Activated CD8-positive, alpha-beta T cell treated with anti-CD3 and anti-CD28 coated beads for 36 hours (primary cell): ENCODE measurements around the gene SETX. TPM values are rescaled to one million over a fixed set of nuclear protein-coding genes. Genes with fewer than 3 reads are reported as not detected.
A peak's percentile ranks its signal among the peaks of the same experiment; 100 is the strongest.

ENCODE experiments used
- ATAC-seq: fragments of 200-7000 bp; cut with Tn5 transposase; one replicate; pipeline ENCODE4 v1.10.0; 2021; ENCODE audit warnings: mild to moderate bottlenecking, moderate library complexity
- CTCF ChIA-PET: fragments of 350-600 bp; sonication (Branson Sonifier 250); formaldehyde crosslinking; loops from one replicate; lab custom pipeline; 2021; ENCODE audit warnings: antibody characterized with exemption; lab: Charles Lee
- POLR2A ChIA-PET: fragments of 350-600 bp; sonication (Branson Sonifier 250); formaldehyde crosslinking; loops from one replicate; lab custom pipeline; 2021; ENCODE audit warnings: antibody characterized with exemption; lab: Charles Lee
- DNase-seq: peaks from one replicate; pipeline ENCODE4 v3.0.0-alpha.2; 2020
- H3K27ac Mint-ChIP-seq: one replicate; pipeline ENCODE4 v1.8.0; 2021; ENCODE audit warnings: mild to moderate bottlenecking, mixed read lengths
- H3K27me3 Mint-ChIP-seq: one replicate; pipeline ENCODE4 v1.8.0; 2021; ENCODE audit warnings: mixed read lengths
- H3K36me3 Mint-ChIP-seq: one replicate; pipeline ENCODE4 v1.8.0; 2021; ENCODE audit warnings: low read depth, mixed read lengths
- H3K4me1 Mint-ChIP-seq: one replicate; pipeline ENCODE4 v1.8.0; 2021; ENCODE audit warnings: low read depth, mixed read lengths
- H3K4me3 Mint-ChIP-seq: one replicate; pipeline ENCODE4 v1.8.0; 2021; ENCODE audit warnings: mild to moderate bottlenecking, moderate library complexity, mixed read lengths
- H3K9me3 Mint-ChIP-seq: one replicate; pipeline ENCODE4 v1.8.0; 2021; ENCODE audit warnings: mixed read lengths
- intact Hi-C: fragments of 100-400 bp; cut with micrococcal nuclease; formaldehyde crosslinking; loops from one replicate; pipeline ENCODE4 v1.10.0; 2022
- total RNA-seq, 2 experiments: library from RNA; stranded (reverse); gene quantifications; one replicate each; pipeline ENCODE4 v1.2.3, GENCODE V29; 2021
- TF ChIP-seq, protein P1 (sequence below): fragments of 200-600 bp; IDR thresholded peaks from one replicate; pipeline ENCODE4 v1.8.0; 2022; ENCODE audit warnings: antibody characterized with exemption, mild to moderate bottlenecking

Gene SETX
- total RNA-seq, 2 experiments from 2014 or later, result 32.6 to 33.8 TPM

GRCh38 chr9:132240841-132241482, 113.8 kb downstream of the SETX start:
- intact Hi-C loops, result loop anchor here (5.0 kb wide), 1 partner anchor 484 kb away; no protein-coding TSS in a partner anchor
- ATAC-seq, result peak; percentile 94
- DNase-seq, result peak; percentile 100
- POLR2A ChIA-PET, result interaction anchor here (0.7 to 1.2 kb wide), 4 partner anchors 10 to 429 kb away, joined by 3 to 5 read pairs (median 3); partner anchors contain the start of genes DDX31 and GTF3C4
- Mint-ChIP-seq H3K27ac (peak overlapping the region; percentile 78), H3K36me3 (no peaks in the 10 kb centered on the region), H3K4me1 (peaks cover 7% of the 10 kb centered on the region), H3K27me3 (peaks cover 3% of the 10 kb centered on the region), H3K4me3 (peak overlapping the region; percentile 81), H3K9me3 (no peaks in the 10 kb centered on the region)
- CTCF ChIA-PET, result interaction anchor here (0.7 to 9.9 kb wide), 11 partner anchors 11 to 484 kb away, joined by 3 to 193 read pairs (median 5); partner anchors contain the start of gene NTNG2
- TF ChIP-seq, protein P1, sequence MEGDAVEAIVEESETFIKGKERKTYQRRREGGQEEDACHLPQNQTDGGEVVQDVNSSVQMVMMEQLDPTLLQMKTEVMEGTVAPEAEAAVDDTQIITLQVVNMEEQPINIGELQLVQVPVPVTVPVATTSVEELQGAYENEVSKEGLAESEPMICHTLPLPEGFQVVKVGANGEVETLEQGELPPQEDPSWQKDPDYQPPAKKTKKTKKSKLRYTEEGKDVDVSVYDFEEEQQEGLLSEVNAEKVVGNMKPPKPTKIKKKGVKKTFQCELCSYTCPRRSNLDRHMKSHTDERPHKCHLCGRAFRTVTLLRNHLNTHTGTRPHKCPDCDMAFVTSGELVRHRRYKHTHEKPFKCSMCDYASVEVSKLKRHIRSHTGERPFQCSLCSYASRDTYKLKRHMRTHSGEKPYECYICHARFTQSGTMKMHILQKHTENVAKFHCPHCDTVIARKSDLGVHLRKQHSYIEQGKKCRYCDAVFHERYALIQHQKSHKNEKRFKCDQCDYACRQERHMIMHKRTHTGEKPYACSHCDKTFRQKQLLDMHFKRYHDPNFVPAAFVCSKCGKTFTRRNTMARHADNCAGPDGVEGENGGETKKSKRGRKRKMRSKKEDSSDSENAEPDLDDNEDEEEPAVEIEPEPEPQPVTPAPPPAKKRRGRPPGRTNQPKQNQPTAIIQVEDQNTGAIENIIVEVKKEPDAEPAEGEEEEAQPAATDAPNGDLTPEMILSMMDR, result no peak

DNA sequence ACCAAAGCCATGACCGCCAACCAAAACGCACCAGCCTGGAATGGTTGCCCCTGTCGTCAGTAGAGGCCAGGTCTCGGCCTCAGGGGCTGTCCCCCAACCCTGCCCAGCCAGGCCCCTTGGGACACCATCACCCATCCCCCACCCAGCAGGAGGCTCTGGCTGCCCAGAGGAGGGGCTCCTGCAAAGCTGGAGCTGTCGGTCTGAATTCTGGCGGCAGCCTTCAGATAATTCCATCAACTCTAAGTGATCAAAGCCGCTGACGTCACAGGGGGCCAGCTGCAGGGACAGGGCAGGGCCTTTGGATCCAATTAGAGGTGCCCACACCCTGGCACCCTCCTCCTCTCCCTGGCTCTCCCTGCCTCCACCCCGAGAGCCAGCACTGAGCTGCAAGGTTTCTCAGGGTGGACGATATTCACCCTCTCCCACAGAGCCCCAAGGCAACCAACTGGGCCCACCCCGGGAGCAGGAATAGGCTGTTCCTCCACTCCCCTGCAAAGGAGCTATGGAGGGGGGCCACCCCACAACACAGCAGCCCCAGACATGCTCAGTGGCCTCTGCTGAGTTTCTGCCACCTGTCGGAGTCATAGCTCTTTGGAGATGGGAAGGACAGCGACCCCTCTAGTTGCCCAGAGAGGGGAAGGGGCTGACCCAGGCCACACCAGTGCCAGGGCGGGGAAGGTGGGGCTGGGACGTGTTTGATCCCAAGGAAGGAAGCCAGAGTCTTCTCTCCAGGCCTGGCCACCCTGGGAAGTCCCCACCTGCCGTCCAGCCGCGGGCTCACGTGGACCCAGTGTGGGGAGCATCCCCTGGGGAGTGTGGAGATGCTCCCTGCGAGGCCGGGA, 114.6 kb downstream of the SETX start:
- Mint-ChIP-seq H3K4me1 (peaks cover 7% of the 10 kb centered on the region), H3K4me3 (no peak overlapping the region), H3K27me3 (peaks cover 1% of the 10 kb centered on the region), H3K27ac (no peak overlapping the region), H3K9me3 (no peaks in the 10 kb centered on the region), H3K36me3 (no peaks in the 10 kb centered on the region)
- ChIA-PET POLR2A (interaction anchor here (0.7 to 1.3 kb wide), 3 partner anchors 67 to 430 kb away, joined by 3 read pairs; partner anchors contain the start of genes DDX31 and GTF3C4), CTCF (interaction anchor here (0.9 to 9.9 kb wide), 8 partner anchors 12 to 482 kb away, joined by 3 to 193 read pairs (median 7); partner anchors contain the start of gene NTNG2)
- TF ChIP-seq, protein P1, result no peak
- intact Hi-C loops, result loop anchor here (5.0 kb wide), 2 partner anchors 68 to 483 kb away; no protein-coding TSS in a partner anchor
- DNase-seq (peak; percentile 30), ATAC-seq (no peak)

GRCh38 chr9:132239518-132239917, 115.3 kb downstream of the SETX start:
- H3K36me3 Mint-ChIP-seq, result no peaks in the 10 kb centered on the region
- DNase-seq (no peak), ATAC-seq (no peak)
- CTCF ChIA-PET, result interaction anchor here (0.9 to 9.9 kb wide), 7 partner anchors 12 to 481 kb away, joined by 3 to 193 read pairs (median 9); partner anchors contain the start of gene NTNG2
- H3K4me1 Mint-ChIP-seq, result peaks cover 7% of the 10 kb centered on the region
- no peak overlapping the region for H3K27ac Mint-ChIP-seq
- POLR2A ChIA-PET, result interaction anchor here (1.3 kb wide), 1 partner anchor 67 kb away, joined by 3 read pairs; no protein-coding TSS in a partner anchor
- TF ChIP-seq, protein P1, result no peak
- H3K4me3 Mint-ChIP-seq, result no peak overlapping the region
- H3K9me3 Mint-ChIP-seq, result no peaks in the 10 kb centered on the region
- intact Hi-C loops, result loop anchor here (5.0 kb wide), 1 partner anchor 67 kb away; no protein-coding TSS in a partner anchor
- H3K27me3 Mint-ChIP-seq, result no peaks in the 10 kb centered on the region

DNA sequence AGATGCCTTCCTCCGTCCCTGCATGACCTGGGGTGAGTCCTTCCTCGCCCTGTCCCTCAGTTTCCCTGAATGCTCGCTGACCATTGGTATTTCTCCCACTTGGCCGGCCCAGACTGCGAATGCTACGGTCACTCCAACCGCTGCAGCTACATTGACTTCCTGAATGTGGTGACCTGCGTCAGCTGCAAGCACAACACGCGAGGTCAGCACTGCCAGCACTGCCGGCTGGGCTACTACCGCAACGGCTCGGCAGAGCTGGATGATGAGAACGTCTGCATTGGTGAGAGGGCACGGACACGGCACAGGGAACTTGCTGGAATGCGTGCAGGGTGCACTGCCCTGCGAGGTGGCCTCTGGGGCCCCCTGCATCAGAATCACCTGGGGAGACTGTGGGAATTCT, 115.8 kb downstream of the SETX start:
- no peaks in the 10 kb centered on the region for H3K9me3 Mint-ChIP-seq
- no peak overlapping the region for H3K27ac Mint-ChIP-seq
- H3K4me1 Mint-ChIP-seq, result peaks cover 7% of the 10 kb centered on the region
- no peaks in the 10 kb centered on the region for H3K36me3 Mint-ChIP-seq
- CTCF ChIA-PET, result interaction anchor here (0.8 to 9.9 kb wide), 9 partner anchors 10 to 481 kb away, joined by 3 to 193 read pairs (median 4); partner anchors contain the start of gene NTNG2
- POLR2A ChIA-PET, result interaction anchor here (1.3 kb wide), 1 partner anchor 66 kb away, joined by 3 read pairs; no protein-coding TSS in a partner anchor
- DNase-seq (no peak), ATAC-seq (no peak)
- intact Hi-C loops, result loop anchor here (5.0 kb wide), 1 partner anchor 67 kb away; no protein-coding TSS in a partner anchor
- no peak overlapping the region for H3K4me3 Mint-ChIP-seq
- TF ChIP-seq, protein P1, result no peak
- no peaks in the 10 kb centered on the region for H3K27me3 Mint-ChIP-seq
